HG02759 (cell line): ENCODE measurements around the gene WNT11.
A peak's percentile ranks its signal among the peaks of the same experiment; 100 is the strongest.

ENCODE experiments used
- ATAC-seq: cut with Tn5 transposase; IDR thresholded peaks from one replicate; pipeline ENCODE4 v1.9.1; 2021; ENCODE audit warnings: mild to moderate bottlenecking, moderate library complexity; ENCODE audit not compliant: unreplicated experiment

WNT11 gene

GRCh38 chr11:76221365-76221764 is 15.1 kb upstream of the WNT11 start:
- no peak for ATAC-seq

DNA sequence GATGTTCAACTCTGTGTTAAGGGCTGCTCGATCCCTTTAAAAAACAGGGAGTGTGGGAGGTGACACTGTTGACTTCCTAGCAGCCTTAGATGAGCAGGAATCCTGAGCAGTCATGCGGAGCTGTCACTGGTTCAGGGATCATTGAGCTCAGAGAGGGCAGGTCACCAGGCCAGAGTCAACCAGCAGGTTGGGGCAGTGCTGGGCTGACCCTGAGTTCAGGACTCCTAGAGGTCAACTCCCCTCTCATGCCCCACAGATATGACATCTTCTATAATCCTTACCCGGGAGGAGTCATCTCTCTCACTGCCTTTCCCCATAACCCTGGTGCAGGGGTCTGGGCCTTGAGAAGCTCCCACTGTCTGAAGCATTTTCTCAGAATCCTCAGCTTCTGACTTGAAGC is 12.9 kb upstream of the WNT11 start:
- ATAC-seq = no peak

GRCh38 chr11:76218449-76219178 is 12.3 kb upstream of the WNT11 start:
- no peak for ATAC-seq

GRCh38 chr11:76217653-76218160 is 11.4 kb upstream of the WNT11 start:
- ATAC-seq = no peak

- no peak for ATAC-seq
These were observed 10.4 kb upstream of the WNT11 start for GRCh38 chr11:76216536-76217325.

- no peak for ATAC-seq
These were observed 9.6 kb upstream of the WNT11 start for GRCh38 chr11:76215941-76216340.

DNA sequence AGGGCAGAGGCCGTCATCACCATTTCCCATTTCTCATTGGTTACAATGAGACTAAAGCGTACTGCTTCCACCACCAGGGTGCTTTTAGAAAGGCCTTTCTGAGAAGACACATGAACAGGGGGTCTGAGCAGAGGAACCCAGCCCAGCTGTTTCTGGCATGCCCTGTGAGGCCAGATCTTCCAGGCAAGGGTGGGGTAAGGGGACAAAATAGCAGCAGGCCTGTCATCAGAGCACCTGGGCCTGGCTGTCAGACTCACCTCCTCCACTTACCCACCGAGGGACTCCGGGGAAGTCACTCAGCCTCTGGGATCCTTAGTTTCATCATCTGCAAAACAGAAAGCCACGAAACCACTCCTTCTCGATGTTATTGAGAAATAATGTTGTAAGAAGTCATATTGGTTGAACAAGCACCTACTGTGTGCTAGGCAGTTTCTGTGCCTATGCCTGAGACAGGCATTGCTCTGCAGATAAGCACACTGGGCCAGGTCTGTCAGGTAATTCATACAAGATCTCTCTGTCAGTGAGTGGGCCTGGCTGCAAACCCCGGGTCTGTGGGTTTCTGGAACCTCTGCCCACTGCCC is 8.8 kb upstream of the WNT11 start:
- no peak for ATAC-seq

- ATAC-seq = no peak
These were observed 7.9 kb upstream of the WNT11 start for GRCh38 chr11:76214186-76214585.

- no peak for ATAC-seq
These were observed 6.1 kb upstream of the WNT11 start for GRCh38 chr11:76212086-76213035.

DNA sequence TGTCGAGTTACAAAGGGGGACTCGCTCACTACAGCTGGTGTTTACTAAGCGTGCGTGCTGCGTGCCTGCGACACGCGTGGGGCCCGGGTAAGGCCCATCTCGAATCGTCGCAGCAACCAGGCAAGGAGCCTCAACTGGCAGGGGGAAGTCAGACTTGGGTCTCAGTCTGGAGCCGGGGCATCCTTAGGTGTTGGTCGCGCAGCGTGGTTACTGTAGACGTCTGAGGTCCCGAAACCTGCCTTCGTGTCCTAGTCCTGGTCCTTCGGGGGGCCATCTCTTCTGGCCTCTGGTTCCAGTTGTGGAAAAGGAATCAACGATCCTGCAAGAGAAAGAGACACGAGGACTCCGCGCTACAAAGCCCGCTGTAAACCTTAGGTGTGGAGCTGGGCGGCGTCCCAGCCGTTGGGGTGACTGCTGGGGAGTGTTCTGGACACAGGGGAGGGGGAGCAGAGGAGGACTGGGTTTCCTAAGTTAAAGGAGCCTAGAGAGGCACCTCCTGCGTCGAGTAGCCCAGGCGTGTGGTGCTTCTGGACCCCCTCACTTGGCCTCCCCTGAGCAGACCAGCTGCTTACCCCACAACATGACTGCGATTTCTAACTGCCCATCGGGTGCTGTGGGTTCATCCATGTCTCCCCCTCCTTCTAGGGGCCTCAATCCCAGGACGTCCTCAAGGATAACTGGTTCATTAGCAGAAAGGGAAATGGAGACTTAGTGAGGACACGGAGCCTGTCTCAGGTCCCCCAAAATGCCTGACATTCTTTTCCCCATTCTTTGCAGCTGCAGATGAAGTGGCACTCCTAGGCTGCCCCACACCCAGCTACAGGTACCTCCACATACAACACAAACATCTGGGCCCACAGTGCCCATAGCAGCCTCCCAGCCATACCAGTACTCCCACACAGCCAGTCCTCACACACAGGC is 4.9 kb upstream of the WNT11 start:
- ATAC-seq = no peak

DNA sequence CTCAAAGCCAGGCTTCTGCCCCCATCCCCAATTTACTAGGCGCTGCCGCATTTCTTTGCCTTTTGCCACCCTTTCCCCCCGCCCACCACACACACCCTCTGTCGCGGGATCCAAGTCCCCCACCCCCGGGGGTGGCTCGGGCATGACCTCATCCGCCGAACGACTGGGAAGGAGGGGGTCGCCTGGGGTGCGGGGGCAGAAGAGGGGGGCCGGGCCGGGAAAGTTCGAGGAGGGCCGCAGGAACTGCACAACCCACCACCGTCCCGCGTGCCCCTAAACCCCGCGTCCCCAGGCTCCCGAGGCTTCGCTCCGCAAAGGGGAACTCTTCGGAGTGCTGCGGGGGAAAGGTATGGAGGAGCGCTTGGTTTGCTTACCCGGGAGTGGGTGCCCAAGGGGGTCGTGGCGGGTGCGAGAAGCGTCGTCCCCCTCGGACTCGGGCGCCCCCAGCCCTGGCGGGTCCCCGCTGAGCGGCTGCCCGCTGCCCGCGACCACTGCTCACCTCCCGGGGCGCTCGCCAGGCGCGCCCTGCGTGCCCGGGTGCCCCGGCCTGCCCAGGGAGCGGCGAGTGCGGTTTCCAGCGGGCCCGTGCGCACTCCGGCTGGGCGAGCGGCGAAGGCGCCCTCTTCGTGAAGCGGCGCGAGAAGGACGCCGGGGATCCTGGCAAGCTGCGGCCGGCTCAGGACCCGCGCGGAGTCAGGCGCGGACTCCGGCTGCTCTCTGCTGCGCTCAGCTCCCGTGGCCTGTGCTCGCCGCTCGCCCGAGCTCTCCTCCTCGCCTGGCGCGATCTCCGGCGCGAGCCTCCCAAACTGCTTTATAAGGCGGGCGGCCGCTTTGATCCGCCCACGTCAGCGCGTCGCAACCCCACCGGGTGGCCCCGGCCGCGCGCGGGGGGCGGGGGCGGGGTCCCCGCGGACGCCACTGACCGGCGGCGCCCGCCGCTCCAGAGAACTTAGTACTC is 4.0 kb upstream of the WNT11 start:
- ATAC-seq = no peak

DNA sequence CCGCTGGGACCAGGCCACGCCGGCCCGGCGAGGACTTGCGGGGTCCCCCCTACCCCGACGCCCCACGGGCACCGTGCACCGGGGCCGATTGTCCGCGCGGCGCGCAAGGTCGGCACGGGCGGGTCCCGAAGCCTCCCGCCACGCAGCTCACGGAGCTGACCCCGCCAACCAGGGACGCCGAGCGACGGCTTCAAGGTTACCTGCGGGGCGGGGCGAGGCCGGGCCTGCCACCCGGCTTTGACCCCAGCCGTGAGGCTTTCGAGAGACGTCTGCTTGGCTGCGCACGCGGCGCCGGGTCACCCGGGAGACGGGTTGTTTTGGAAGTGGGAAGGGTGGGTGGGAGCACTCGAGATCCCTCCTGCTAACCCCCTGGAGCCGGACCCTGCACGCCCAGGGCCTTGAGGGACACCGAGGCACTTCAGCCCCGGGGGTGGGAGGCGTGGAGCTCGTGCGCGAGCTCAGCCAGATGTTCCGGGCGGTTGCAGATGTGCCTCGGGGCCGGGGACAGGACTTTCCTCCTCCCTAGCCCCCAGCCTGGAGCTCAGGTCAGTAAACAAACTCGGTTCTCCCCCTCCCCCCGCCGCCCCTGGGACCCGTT is 3.2 kb upstream of the WNT11 start:
- ATAC-seq = peak; percentile 7

GRCh38 chr11:76208438-76209374 is 2.4 kb upstream of the WNT11 start:
- peak; percentile 40 for ATAC-seq

DNA sequence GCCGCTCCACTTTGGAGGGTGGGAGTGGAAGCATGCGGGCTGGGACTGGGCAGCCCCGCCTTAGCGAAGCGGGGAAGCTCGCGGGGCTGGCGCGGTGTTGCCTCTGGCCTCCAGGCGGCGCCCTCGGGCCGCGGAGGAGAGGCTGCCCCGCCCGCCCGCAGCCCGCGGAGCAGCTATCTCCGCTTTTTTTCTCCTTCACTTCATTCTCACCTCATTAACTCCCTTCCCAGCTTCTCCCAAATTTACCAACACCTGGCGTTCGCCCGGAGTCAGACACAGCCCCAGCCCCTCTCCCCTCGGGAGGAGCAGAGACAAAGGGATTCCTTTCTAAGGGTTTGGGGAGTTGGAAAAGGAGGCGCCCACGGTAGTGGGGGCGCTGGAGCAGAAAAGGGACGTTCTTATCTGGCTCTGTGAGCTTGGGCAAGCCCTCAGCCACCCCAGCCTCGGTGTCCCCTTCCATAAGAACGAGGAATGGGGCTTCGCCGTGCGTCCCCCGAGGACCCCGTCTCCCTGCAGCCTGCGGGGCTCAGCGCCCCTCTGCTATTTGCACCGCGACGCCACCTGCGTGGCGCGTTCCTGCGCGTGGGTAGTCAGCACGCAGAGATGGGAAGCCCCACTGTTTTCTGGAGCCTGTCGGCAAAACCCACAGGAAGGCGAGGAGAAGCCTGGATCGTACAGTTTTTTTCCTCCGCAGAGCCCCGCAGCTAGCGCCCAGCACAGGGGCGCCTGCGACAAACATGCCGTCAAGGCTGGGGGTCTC is 1.5 kb upstream of the WNT11 start:
- ATAC-seq = peak; percentile 61

DNA sequence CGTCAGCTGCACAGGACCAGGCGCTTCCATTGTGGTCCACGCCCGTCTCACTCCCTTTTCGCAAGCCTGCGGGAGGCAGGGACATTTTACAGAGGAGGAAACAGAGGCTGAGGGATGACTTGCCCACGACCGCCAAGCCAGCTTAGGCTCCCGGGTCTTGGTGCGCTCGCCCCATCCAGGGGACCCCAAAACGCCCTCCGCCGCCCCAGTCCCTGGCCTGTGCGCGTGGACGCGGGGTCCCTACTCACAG is 300 bp downstream of the WNT11 start:
- ATAC-seq = no peak

DNA sequence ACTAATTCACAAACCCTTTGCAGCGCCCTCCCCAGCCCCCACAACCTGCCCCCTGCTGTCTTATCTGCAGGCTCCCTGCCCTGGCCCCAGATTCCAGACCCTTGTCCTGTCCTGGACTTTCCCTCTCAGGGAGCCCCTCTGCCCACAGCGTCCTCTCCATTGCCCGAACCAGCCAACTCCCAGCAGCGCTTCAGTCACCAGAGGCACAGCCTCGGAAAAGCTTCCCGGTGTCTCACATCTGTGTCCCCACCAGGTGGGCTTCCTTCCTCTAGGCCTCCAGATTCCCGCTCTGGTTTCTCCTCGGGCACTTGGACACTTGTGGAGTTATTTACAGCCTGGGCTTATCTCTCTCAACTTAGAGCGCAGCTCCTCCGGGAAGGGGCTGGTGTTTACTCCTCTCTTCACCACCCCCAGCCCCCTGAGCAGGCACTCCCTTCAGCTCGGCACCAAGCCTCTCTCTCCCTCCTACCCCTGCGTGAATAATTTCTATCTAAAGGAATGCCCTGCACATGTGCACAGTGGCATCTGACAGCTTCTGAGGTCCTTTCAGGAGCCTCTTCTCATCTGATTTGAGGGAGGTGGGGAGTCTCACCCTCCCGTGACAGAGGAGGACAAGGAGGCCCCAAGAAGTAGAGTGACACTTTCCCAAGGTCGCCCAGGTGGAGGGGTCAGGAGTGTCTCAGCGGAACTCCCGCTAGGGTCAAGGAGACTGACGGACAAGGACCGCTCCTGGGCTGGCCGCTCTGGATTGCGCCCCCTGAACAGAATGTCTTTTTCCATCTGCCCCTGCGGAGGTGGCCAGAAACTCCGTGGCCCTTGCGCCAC is 838 bp downstream of the WNT11 start:
- ATAC-seq = no peak
